Adrenal gland (tissue), 12 donors: Measurements from ENCODE around the gene LRRC59. TPM values are rescaled to one million over a fixed set of nuclear protein-coding genes. Genes with fewer than 3 reads are reported as not detected.
A peak's percentile ranks its signal among the peaks of the same experiment; 100 is the strongest.

Experiments used
- DNase-seq, 7 donors: peaks; one replicate each; pipeline ENCODE4 v3.0.0-alpha.2; 2019 to 2020
- H3K27ac ChIP-seq, 5 donors: fragments of 200-600 bp; sonication (generic) in 4 of 5; 1 replicate in 3 of 5; 2 replicates in 2 of 5; pipeline versions ENCODE4 v1.5.1 to v1.8.0; 2016 to 2020; ENCODE audit warnings: mild to moderate bottlenecking in 1 of 5
- H3K27me3 ChIP-seq: fragments of 200-600 bp; 2 replicates; pipeline ENCODE4 v1.8.0; 2021
- H3K36me3 ChIP-seq, 2 donors: fragments of 200-600 bp; replicated peaks in 1 of 2; 1 replicate in 1 of 2; 2 replicates in 1 of 2; pipeline versions ENCODE4 v1.5.1 to v1.8.0; 2018 to 2022
- H3K4me1 ChIP-seq, 2 donors: fragments of 200-600 bp; replicated peaks in 1 of 2; 1 replicate in 1 of 2; 2 replicates in 1 of 2; pipeline versions ENCODE4 v1.5.1 to v1.8.0; 2018 to 2021
- H3K4me3 ChIP-seq, 4 donors: fragments of 200-600 bp; sonication (generic) in 3 of 4; one replicate each; pipeline ENCODE4 v1.5.1; 2016 to 2018
- H3K9me3 ChIP-seq, 3 donors: fragments of 200-600 bp; sonication (generic) in 1 of 3; replicated peaks in 1 of 3; 1 replicate in 2 of 3; 2 replicates in 1 of 3; pipeline versions ENCODE4 v1.5.1 to v1.8.0; 2016 to 2021
- POLR2A ChIP-seq, 2 donors: fragments of 450-650 bp; IDR thresholded peaks; one replicate each; pipeline ENCODE4 v1.6.1; 2017; ENCODE audit warnings: antibody characterized with exemption in 2 of 2, mild to moderate bottlenecking in 2 of 2, moderate library complexity in 1 of 2
- WGBS, 4 donors: extraction: QIAGEN DNeasy Blood & Tissue Kit in 2 of 4; methylation state at CpG; one replicate each; pipeline versions ENCODE4 v1.1.5 to v1.1.7; 2013 to 2017; 5-methylcytosine and 5-hydroxymethylcytosine counted together
- intact Hi-C, 2 donors: fragments of 100-400 bp; cut with DNase I; formaldehyde crosslinking; loops; one replicate each; pipeline versions ENCODE4 v1.14.1 to v1.15.0; 2022 to 2023
- polyA plus RNA-seq, 3 donors: library from polyadenylated mRNA; stranded (reverse); fragments of 200-250 nt in 2 of 3; fragments of 350-450 nt in 1 of 3; fragmentation: Illumina TruSeq in 1 of 3; extraction: RNeasy Lipid Tissue Mini Kit (QIAGEN cat#74804) in 1 of 3; gene quantifications; one replicate each; pipeline ENCODE4 v1.2.3, GENCODE V29; 2013 to 2014
- total RNA-seq, 9 donors: library from RNA; depleted of rRNA in 4 of 9; stranded (reverse); fragments of >200 nt in 4 of 9; fragments of 120-200 nt in 1 of 9; fragmentation: NEBNext Ultra II Directional in 1 of 9; extraction: Animal tissue kit (Norgen Biotek cat#: 25700) in 1 of 9; gene quantifications; one replicate each; pipeline versions ENCODE4 v1.1.0 to v1.2.4, GENCODE V29; 2013 to 2023
- TF ChIP-seq, protein P1 (sequence below), 6 experiments: fragments of 450-650 bp in 4 of 6; fragments of 200-600 bp in 2 of 6; sonication (generic) in 1 of 6; IDR thresholded peaks; 1 replicate in 5 of 6; 2 replicates in 1 of 6; pipeline versions ENCODE4 v1.5.1 to v1.8.0; 2016 to 2021; ENCODE audit warnings: antibody characterized with exemption in 6 of 6, mild to moderate bottlenecking in 2 of 6, moderate library complexity in 1 of 6
- donor health status: healthy with polysubstance abuse.
- donor health status: Bipolar disorder and iron deficiency.
- donor health status: DM: yes; HTN: yes; CAD: no.
- donor health status: DM: no; HTN: no; CAD: no.
- donor health status: DM: no; HTN: no; CAD: no.
- donor health status: DM: yes; HTN: yes; CAD: no.

Gene LRRC59
- total and polyA plus RNA-seq, 12 donors: 38.0 to 337 (median 107) TPM

DNA sequence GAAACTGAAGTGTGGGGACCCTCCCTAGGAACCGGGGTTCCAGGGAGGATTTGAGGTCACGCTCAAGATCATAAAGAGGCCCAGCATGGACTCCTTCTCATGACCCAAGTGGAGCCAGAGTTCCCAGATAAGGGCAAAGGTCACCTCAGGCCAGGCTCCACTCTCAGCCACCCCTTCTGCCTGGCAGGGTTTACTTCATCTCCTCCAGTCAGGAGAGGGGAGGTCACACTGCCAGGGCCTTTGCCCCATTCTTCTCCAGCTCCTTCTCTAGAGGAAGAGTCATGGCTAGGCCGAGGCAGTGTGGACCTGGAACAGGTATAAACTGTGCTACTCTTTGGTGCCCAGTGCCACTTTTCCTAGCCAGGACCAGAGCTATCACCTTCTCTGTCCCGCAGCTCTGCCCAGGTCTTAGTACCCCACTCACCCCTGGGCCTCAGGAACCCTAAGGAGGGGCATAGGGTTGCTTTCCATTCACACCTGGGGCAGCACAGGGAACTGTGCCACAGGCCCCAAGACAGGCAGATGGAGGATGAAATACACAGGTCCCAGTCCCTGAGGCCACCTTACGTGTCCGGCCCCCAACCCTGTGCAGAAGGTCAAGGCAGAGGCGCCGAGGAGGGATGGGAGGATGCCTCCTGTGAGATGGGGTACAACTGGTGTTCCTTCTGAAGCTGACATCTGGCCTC, 27.8 kb upstream of the LRRC59 start:
- no peaks in the 10 kb centered on the region for H3K27me3 ChIP-seq
- H3K27ac ChIP-seq: peak overlapping the region in 3 of 5 donors; percentile 75 to 89 (median 76)
- 62 to 88% (median 76%) methylated on average over 4 to 8 of the region's 8 CpGs for WGBS, 4 donors
- intact Hi-C loops: no loop called here
- H3K9me3 ChIP-seq: no peaks in the 10 kb centered on the region
- H3K4me1 ChIP-seq: peaks cover 21 to 62% of the 10 kb centered on the region in 2 donors
- DNase-seq: no peak
- TF ChIP-seq, protein P1, sequence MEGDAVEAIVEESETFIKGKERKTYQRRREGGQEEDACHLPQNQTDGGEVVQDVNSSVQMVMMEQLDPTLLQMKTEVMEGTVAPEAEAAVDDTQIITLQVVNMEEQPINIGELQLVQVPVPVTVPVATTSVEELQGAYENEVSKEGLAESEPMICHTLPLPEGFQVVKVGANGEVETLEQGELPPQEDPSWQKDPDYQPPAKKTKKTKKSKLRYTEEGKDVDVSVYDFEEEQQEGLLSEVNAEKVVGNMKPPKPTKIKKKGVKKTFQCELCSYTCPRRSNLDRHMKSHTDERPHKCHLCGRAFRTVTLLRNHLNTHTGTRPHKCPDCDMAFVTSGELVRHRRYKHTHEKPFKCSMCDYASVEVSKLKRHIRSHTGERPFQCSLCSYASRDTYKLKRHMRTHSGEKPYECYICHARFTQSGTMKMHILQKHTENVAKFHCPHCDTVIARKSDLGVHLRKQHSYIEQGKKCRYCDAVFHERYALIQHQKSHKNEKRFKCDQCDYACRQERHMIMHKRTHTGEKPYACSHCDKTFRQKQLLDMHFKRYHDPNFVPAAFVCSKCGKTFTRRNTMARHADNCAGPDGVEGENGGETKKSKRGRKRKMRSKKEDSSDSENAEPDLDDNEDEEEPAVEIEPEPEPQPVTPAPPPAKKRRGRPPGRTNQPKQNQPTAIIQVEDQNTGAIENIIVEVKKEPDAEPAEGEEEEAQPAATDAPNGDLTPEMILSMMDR (IDR thresholded peaks at IDR 0.05): no peak
- no peak for TF ChIP-seq POLR2A (IDR thresholded peaks at IDR 0.05)
- H3K4me3 ChIP-seq: peak overlapping the region in 2 of 4 donors; percentile 63 to 79
- no peaks in the 10 kb centered on the region for H3K36me3 ChIP-seq

DNA sequence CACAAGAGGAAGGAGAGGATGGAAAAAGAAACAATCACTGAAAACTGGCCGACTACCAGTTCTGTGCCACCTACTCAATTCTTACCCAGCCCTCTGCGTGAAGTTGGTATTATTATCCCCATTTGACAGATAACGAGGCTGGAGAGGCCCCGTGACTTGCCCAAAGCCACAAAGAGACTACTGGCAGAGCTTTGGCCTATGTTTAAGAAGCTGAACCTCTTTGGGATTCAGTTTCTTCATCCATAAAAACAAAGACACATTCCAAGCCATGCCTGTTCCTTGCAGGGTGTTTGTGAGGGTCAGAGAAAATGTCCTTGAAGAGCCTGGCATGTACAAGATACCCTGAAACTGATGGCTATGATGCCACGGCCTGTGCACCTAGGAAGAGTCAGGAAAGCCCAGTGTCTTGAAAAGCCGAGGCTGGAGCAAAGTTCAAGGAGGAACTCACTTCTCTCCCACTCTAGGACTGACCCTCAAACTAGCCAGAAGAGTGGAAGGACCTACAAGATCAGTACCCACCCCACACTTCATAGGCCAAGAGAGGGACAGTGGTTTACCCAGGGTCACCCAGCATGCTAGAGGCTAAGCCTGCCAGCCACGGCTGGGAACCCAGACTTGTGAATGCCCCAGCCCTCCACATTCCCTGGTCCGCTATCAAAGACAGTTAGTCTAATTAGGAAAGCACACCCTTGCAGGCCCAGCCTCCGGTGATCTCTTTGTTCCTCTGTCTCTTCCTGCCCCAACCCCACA, 27.1 kb upstream of the LRRC59 start:
- no peak for TF ChIP-seq POLR2A (IDR thresholded peaks at IDR 0.05)
- TF ChIP-seq, protein P1 (IDR thresholded peaks at IDR 0.05): no peak
- Histone ChIP-seq H3K4me3 (no peak overlapping the region), H3K27ac (peak overlapping the region in 2 of 5 donors; percentile 8 to 21), H3K27me3 (no peaks in the 10 kb centered on the region), H3K4me1 (peaks cover 16 to 56% of the 10 kb centered on the region in 2 donors), H3K9me3 (no peaks in the 10 kb centered on the region), H3K36me3 (no peaks in the 10 kb centered on the region)
- 79 to 88% (median 81%) methylated on average over 9 of the region's 9 CpGs for WGBS, 4 donors
- peak in 1 of 7 donors; percentile 40 for DNase-seq
- intact Hi-C loops: no loop called here

DNA sequence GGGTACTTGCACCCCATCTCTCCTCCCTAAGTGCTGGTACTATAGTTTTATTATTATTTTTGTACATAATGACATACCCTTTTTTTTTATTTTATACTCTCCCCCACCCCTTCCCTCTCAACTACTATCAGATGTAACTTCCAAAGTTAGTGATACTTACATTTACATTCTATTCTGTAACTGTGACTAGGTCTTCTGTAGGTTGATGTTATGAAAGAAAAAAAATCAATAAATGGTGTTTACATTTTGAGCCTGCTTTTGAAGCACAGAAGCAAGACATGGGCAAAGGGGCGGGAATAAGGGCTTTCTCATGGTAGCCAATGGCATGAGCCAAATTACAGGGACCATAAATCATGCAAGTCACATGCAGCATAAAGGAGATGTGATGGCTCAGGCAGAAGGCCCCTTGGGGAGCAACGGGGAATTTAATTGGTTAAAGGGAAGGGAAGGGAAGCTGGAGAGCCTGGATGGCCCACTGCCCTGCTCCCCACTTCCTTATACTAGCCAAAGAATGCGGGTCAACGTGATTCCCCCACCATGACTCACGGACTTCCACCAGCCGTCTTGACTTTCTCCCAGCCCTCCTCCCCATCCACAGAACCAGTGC, 26.3 kb upstream of the LRRC59 start:
- H3K9me3 ChIP-seq: no peaks in the 10 kb centered on the region
- H3K4me3 ChIP-seq: no peak overlapping the region
- 57 to 72% (median 62%) methylated on average over 6 of the region's 6 CpGs for WGBS, 4 donors
- TF ChIP-seq POLR2A (IDR thresholded peaks at IDR 0.05): no peak
- TF ChIP-seq, protein P1 (IDR thresholded peaks at IDR 0.05): no peak
- H3K27ac ChIP-seq: peak overlapping the region in 1 of 5 donors; percentile 21
- intact Hi-C loops: no loop called here
- DNase-seq: peak in 2 of 7 donors; percentile 13 to 41
- H3K27me3 ChIP-seq: no peaks in the 10 kb centered on the region
- H3K4me1 ChIP-seq: peaks cover 16 to 49% of the 10 kb centered on the region in 2 donors
- H3K36me3 ChIP-seq: no peaks in the 10 kb centered on the region

DNA sequence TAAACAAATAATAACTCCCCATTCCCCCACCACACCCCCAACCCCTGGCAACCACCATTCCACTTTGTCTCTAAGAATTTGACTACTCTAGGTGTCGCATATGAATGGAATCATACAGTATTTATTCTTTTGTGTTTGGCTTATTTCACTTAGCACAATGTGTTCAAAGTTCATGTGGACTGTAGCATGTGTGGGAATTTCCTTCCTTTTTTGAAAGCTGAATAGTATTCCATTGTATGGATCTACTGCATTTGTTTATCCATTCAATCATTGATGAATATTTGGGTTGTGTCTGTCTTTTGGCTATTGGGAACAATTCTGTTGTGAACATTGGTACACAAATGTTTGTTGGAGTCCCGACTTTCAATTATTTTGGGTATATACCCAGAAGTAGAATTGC, 25.4 kb upstream of the LRRC59 start:
- intact Hi-C loops: no loop called here

More for the DNA sequence above, 25.4 kb upstream of the LRRC59 start:
- Histone ChIP-seq H3K4me3 (no peak overlapping the region), H3K4me1 (peaks cover 7 to 40% of the 10 kb centered on the region in 2 donors), H3K27ac (no peak overlapping the region), H3K36me3 (no peaks in the 10 kb centered on the region), H3K9me3 (no peaks in the 10 kb centered on the region), H3K27me3 (no peaks in the 10 kb centered on the region)
- TF ChIP-seq POLR2A (IDR thresholded peaks at IDR 0.05): no peak
- TF ChIP-seq, protein P1 (IDR thresholded peaks at IDR 0.05): no peak
- DNase-seq: no peak
- 94 to 100% (median 97%) methylated on average over 2 of the region's 2 CpGs for WGBS, 4 donors
